ENCODE results near the gene TADA2A. TPM values are rescaled to one million over a fixed set of nuclear protein-coding genes. Genes with fewer than 3 reads are reported as not detected.

The TADA2A gene
- total RNA-seq, 1 donor from 2014 or later, result 42.0 TPM

- ChIA-PET POLR2A (no interaction called here), CTCF (no interaction called here)
- no peak overlapping the region for H3K27ac Mint-ChIP-seq
- DNase-seq, result no peak
- TF ChIP-seq CTCF (IDR thresholded peaks at IDR 0.05), result no peak
- ATAC-seq (ENCODE audit: low read depth), result no peak
- intact Hi-C loops (cut with micrococcal nuclease), result no loop called here
- H3K4me3 Mint-ChIP-seq, result no peak overlapping the region
- H3K36me3 Mint-ChIP-seq (ENCODE audit: low read depth), result peaks cover 76% of the 10 kb centered on the region
- no peaks in the 10 kb centered on the region for H3K27me3 Mint-ChIP-seq
- no peaks in the 10 kb centered on the region for H3K9me3 Mint-ChIP-seq
- H3K4me1 Mint-ChIP-seq, result no peaks in the 10 kb centered on the region
Measured at GRCh38 chr17:37518826-37519225, 112.1 kb downstream of the TADA2A start.

GRCh38 chr17:37519251-37519985 lies 112.7 kb downstream of the TADA2A start:
- no peak for DNase-seq
- Mint-ChIP-seq H3K27me3 (no peaks in the 10 kb centered on the region), H3K4me3 (no peak overlapping the region), H3K4me1 (no peaks in the 10 kb centered on the region), H3K9me3 (no peaks in the 10 kb centered on the region), H3K36me3 (ENCODE audit: low read depth) (peaks cover 79% of the 10 kb centered on the region), H3K27ac (no peak overlapping the region)
- no peak for ATAC-seq (ENCODE audit: low read depth)
- ChIA-PET POLR2A (no interaction called here), CTCF (no interaction called here)
- TF ChIP-seq CTCF (IDR thresholded peaks at IDR 0.05), result no peak
- intact Hi-C loops (cut with micrococcal nuclease), result no loop called here

GRCh38 chr17:37520174-37520573 lies 113.5 kb downstream of the TADA2A start:
- Mint-ChIP-seq H3K27me3 (no peaks in the 10 kb centered on the region), H3K4me1 (no peaks in the 10 kb centered on the region), H3K9me3 (no peaks in the 10 kb centered on the region), H3K36me3 (ENCODE audit: low read depth) (peaks cover 77% of the 10 kb centered on the region), H3K27ac (no peak overlapping the region), H3K4me3 (no peak overlapping the region)
- TF ChIP-seq CTCF (IDR thresholded peaks at IDR 0.05), result no peak
- CTCF ChIA-PET, result no interaction called here
- intact Hi-C loops (cut with micrococcal nuclease), result no loop called here
- POLR2A ChIA-PET, result no interaction called here
- ATAC-seq (ENCODE audit: low read depth) (no peak), DNase-seq (no peak)

- ATAC-seq (ENCODE audit: low read depth), result no peak
- Mint-ChIP-seq H3K9me3 (no peaks in the 10 kb centered on the region), H3K27ac (no peak overlapping the region), H3K36me3 (ENCODE audit: low read depth) (peaks cover 79% of the 10 kb centered on the region), H3K27me3 (no peaks in the 10 kb centered on the region), H3K4me3 (no peak overlapping the region), H3K4me1 (no peaks in the 10 kb centered on the region)
- intact Hi-C loops (cut with micrococcal nuclease), result no loop called here
- no peak for DNase-seq
- ChIA-PET CTCF (interaction anchor here (0.9 kb wide), 1 partner anchor 148 kb away, joined by 3 read pairs; no protein-coding TSS in a partner anchor), POLR2A (no interaction called here)
- no peak for TF ChIP-seq CTCF (IDR thresholded peaks at IDR 0.05)
Measured at GRCh38 chr17:37521821-37522220, 115.1 kb downstream of the TADA2A start.

GRCh38 chr17:37523715-37524219 lies 117.1 kb downstream of the TADA2A start:
- H3K36me3 Mint-ChIP-seq (ENCODE audit: low read depth), result peaks cover 74% of the 10 kb centered on the region
- intact Hi-C loops (cut with micrococcal nuclease), result no loop called here
- ChIA-PET POLR2A (no interaction called here), CTCF (interaction anchor here (1.5 kb wide), 1 partner anchor 292 kb away, joined by 4 read pairs; no protein-coding TSS in a partner anchor)
- ATAC-seq (ENCODE audit: low read depth), result no peak
- DNase-seq, result no peak
- no peaks in the 10 kb centered on the region for H3K9me3 Mint-ChIP-seq
- TF ChIP-seq CTCF (IDR thresholded peaks at IDR 0.05), result no peak
- H3K4me3 Mint-ChIP-seq, result no peak overlapping the region
- H3K4me1 Mint-ChIP-seq, result no peaks in the 10 kb centered on the region
- no peak overlapping the region for H3K27ac Mint-ChIP-seq
- no peaks in the 10 kb centered on the region for H3K27me3 Mint-ChIP-seq

Data from activated B cell treated with CpG ODN at 0.5 μM for 24 hours (primary cell).